HG03571 (cell line): ENCODE results near the gene CLK2.

Experiments used
- ATAC-seq: cut with Tn5 transposase; IDR thresholded peaks from one replicate; pipeline ENCODE4 v1.9.1; 2021; ENCODE audit not compliant: unreplicated experiment

Gene CLK2

DNA sequence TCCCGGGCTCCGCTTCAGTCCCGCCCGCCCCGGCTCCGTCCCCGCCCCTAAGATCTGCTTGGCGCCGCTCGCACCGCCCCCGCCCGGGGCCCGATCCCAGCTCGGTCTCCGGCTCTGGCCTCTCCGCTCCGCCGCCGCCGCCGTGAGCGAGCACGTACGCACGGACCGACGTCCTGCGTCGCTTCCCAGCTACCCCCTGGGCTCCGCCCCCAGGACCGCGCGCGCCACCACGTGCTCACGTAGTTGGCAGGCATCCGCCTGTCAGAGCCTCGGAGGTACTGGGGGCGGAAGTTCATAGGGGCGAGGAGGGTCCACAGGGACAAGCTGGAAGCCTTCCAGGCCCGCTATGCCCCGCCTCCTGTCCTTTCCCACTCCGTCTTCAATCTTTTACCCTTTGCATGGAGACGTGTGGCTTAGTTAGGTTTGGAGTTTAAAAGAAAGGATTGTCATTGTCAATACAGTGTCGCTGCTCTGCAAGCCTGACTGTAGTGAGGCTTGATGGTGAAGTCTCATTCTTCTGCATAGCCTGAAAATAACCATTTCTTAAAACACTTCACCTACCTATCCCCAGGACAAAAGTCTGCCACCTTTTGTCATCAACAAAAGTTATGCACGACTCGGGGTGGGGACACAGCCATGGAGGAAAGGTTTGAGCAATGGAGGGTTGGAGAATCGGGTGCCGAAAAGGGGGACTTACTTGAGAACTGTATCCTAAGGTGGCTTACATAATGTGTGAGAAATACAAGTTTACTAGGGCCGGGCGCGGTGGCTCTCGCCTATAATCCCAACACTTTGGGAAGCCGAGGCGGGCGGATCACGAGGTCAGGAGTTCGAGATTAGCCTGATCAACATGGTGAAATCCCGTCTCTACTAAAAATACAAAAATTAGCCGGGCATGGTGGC, at the start of gene CLK2:
TSS of gene CLK2 (minus strand) at position 162 of the 903 bp plus-strand sequence. CDS start 2,527 bp downstream, outside the sequence.
- peak; percentile 73 for ATAC-seq

DNA sequence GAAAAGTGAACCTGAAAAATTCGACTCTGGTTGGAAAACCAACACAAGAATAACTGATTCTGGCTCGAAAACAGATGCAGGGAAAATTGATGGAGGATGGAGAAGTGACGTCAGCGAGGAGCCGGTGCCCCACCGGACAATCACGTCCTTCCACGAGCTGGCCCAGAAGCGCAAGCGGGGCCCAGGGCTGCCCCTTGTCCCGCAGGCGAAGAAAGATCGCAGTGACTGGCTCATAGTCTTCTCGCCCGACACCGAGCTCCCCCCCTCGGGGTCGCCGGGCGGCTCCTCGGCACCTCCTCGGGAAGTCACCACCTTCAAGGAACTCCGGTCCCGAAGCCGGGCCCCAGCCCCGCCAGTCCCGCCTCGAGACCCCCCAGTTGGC, 49.3 kb upstream of the CLK2 start:
- no peak for ATAC-seq

DNA sequence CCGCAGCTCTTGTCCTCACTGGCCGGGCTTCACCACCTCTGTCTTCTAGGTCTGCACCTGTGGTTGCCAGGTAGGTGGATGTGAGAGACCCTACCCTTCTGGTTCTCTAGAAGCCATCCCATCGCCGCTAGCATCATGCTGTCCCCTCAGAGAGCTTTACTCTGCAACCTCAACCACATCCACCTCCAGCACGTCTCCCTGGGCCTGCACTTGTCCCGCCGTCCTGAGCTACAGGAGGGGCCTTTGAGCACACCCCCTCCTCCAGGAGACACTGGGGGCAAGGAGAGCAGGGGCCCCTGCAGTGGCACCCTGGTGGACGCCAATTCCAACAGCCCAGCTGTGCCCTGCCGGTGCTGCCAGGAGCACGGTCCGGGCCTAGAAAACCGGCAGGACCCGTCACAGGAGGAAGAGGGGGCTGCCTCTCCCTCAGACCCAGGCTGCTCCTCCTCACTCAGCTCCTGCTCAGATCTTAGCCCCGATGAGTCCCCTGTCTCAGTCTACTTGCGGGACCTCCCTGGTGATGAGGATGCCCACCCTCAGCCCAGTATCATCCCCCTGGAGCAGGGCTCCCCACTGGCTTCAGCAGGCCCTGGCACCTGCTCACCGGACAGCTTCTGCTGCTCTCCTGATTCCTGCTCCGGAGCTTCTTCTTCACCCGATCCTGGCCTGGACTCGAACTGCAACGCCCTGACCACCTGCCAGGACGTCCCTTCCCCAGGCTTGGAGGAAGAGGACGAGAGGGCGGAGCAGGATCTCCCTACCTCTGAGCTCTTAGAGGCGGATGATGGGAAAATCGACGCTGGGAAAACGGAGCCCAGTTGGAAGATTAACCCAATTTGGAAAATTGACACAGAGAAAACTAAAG, 48.6 kb upstream of the CLK2 start:
- no peak for ATAC-seq

DNA sequence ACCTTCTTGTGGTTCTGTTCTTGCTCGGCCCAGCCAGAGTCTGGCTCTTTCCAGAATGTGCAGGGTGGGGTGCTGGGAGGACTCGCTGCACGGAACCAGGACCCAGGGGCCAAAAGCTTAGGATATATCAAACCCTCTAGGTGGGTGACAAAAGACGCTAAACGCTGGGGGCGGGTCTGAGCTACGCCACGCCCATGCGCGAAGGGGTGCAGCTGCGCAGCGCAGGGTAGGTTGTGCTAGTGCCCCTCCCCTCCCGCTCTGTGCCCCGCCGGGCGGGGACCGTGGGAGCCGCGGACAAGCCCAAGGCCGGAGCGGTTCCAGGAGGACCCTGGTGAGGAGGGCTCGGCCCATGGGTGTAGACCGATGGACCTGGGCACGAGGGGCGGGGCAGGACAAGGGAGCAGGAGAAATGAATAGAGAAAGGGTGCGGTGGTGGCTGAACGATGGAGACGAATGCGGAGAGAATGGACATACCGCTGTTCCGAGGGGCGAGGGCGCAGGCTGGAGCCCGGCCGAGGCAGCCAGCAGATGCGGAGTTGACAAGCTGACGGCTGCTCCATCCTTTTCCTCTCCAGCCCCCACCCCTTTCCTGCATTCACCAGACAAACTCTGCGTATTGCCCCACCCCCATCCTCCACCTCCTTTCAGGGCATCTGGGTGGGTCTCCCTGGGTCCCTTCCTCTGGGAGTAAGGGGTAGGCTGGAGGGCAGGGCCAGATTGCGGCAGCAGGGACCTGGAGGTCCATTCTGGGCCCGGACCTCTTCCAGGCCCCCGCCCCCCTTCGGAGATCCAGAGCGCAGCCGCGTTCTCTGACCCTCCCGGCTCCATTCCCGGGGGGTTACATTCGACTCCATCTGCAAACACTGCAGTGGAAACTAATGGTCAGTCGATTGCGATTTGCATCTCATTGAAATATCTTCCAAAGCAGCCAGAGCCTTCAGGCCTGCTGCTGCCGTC, 47.6 kb upstream of the CLK2 start, which contains the start of gene RUSC1:
TSS of gene RUSC1 (plus strand) at position 234 of the 957 bp plus-strand sequence. CDS start 880 bp downstream, outside the sequence.
- no peak for ATAC-seq

DNA sequence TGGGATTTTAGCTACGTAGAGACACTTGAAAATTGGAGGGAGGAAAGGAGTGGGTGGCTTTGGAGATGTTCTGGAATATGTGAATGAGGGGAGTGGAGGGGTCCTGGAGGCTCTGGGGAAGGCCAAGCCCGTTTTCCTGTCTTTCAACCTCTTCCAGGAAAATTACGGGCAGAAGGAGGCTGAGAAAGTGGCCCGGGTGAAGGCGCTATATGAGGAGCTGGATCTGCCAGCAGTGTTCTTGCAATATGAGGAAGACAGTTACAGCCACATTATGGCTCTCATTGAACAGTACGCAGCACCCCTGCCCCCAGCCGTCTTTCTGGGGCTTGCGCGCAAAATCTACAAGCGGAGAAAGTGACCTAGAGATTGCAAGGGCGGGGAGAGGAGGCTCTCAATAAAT, 46.9 kb upstream of the CLK2 start:
- ATAC-seq: no peak

DNA sequence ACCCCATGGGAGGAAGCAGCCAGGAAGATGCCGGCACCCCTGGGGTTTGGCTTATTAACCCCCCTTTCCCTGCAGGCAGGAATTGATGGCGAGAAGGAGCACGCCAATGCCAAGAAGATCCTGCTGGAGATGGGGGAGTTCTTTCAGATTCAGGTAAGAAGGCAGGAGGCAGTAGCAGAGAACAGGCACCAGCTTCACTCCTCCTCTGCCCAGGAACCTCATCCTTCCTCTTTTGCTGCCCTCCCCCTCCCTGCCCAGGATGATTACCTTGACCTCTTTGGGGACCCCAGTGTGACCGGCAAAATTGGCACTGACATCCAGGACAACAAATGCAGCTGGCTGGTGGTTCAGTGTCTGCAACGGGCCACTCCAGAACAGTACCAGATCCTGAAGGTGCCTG, 46.2 kb upstream of the CLK2 start:
- ATAC-seq: no peak

DNA sequence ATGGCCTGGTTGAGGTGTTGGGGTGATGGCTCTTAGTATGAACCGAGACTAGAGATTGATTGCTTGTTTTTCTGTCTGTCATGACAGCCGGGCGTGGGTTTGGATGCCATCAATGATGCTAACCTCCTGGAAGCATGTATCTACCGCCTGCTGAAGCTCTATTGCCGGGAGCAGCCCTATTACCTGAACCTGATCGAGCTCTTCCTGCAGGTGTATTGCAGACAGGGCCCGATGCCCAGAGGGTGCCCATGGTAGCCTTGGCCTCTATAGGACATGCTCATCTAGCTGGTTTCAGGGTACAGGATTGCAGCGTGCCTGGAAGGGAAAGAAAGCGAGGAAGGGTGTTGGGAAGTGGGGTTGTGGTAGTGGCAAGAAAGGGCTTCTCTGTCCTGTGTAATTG, 44.8 kb upstream of the CLK2 start:
- no peak for ATAC-seq

DNA sequence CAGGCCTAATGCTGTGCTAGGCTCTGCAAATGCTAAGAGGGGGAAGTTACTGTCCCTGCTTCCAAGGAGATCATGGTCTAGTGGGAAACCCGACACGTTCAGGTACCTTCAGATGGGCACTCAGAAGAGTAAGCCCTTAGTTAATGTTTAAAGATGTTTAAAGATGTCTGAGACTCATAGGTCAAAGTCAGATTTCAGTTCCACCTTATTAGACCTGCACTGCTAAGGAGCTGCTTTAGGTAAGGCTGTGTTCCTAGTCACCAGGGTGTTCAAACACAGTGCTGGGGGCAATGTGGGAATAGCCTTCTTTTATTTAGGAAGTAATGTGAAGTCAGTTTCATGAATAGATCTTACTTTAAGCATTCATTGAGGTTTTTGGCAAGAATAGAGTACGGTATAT, 43.6 kb upstream of the CLK2 start:
- ATAC-seq: no peak

DNA sequence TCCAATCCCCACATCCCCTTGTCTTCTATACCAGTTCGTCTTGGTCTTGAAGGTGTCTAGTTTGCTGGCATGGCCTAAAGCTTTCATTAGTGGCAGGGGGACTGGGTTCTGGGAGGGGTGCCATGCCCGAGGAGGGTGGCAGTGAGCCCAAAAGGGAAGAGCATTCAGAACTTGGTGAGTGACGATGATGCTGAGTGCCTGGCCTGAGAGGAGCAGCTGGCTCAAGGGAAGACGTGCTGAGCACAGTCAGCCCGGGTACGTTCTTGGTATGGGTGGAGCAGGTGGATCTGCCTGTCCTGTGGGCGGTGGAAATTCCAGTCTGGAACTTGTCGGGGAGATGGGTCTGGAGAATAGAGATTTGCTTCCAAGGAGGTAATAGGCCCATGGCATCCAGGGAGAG, 40.0 kb upstream of the CLK2 start:
- ATAC-seq: no peak

DNA sequence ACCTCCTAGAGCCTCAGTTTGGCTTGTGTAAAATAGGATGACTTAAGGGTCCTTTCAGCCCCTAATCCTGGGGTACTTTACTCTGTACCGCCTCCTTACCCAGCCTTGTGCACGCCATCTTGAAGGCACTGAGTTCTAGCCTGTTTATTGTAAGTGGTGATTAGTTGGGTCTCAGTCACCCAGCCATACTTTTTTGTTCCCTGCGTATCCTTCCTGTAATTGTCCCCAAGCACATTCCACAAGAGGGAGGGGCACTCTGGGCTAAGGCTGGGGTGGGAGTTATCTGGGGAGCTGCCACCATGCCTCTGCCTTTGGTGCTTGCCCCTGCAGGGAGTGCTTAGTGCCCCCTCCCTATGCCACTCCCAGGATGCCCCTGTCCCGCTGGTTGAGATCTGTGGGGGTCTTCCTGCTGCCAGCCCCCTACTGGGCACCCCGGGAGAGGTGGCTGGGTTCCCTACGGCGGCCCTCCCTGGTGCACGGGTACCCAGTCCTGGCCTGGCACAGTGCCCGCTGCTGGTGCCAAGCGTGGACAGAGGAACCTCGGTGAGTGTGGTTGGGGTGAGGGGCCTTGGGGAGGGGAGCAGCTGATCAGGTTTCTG, 36.2 kb upstream of the CLK2 start:
- no peak for ATAC-seq

DNA sequence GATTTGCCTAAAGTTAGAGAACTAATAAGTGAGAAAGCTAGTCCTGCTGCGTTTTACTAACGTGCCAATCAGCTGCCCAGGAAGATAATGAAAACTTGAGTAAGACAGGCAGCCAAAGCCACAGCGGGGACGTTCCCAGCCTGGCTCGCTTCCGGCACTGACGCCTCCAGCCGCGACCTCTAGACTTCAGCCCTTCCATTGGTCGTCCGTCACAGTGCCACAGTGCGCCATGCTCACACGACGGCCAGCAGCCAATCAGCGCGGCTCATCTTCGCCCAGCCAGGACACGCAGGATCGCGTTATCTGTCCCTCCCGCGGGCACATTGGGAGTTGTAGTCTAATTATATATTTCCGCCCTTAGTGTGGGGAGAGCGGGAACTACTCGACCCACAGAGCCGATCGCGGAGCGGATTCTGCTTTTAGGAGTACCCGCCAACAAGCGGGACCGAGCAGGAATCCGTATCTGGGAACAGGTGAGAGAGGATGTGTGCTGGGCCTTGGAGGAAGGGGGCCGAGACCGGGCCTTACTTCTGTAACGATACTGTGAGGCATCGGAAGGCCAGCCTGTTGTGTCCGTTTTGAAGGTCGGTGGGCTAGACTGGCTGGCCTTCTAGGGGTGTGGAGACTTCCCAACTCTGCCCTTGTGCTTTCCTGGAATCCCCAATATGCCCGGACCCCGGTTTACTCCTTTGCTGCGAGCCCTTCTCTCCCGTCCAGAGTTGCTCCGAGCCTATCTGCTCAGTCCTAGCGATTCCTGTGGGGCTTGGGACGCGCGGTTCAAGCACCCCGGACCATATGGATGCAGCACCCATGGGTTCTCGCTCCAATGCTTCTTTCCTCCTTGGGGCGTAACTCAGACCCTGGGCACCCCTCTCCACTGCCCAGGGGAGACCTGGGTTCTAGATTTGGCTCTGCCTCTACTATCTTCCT, 35.5 kb upstream of the CLK2 start, which contains the start of gene FDPS:
TSS of gene FDPS (plus strand) at position 374 of the 930 bp plus-strand sequence. CDS start 924 bp downstream, outside the sequence.
- ATAC-seq: peak; percentile 85

DNA sequence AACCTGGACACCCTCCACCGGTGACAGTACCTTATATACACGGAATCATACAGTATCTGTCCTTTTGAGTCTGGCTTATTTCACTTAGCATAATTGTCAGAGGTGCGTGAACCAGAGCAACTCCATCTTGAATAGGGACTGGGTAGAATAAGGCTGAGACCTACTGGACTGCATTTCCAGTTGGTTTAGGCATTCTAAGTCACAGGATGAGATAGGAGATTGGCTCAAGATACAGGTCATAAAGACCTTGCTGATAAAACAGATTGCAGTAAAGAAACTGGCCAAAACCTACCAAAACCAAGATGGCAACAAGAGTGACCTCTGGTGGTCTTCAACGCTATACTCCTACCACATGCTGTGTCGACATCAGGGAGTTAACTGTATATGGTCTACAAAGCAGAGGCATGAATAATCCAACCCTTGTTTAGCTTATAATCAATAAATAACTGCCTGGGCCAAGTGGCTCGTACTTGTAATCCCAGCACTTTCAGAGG, 34.0 kb upstream of the CLK2 start:
- ATAC-seq: no peak

DNA sequence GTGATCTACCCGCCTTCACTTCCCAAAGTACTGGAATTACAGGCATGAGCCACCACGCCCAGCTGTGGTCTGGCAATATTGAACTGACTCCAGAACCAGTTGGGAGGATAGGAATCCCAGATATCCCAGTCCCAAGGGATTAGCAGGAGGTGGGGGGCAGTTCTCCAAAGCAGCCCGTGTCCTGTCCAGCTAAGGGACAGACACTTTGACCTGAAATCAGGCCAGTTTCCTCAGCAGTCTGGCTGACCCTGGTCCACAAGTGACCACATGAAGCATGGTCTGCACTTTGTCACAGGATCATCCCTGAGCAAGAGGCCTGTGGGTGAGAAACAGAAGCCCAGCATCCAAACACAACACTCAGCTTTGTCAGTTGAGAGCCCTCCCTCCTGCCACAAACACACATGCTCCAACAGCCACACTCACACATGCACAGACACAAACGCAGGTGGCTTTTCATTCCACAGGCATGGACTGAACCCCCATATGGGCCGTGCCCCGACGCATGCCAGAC, 32.6 kb upstream of the CLK2 start:
- ATAC-seq: no peak

DNA sequence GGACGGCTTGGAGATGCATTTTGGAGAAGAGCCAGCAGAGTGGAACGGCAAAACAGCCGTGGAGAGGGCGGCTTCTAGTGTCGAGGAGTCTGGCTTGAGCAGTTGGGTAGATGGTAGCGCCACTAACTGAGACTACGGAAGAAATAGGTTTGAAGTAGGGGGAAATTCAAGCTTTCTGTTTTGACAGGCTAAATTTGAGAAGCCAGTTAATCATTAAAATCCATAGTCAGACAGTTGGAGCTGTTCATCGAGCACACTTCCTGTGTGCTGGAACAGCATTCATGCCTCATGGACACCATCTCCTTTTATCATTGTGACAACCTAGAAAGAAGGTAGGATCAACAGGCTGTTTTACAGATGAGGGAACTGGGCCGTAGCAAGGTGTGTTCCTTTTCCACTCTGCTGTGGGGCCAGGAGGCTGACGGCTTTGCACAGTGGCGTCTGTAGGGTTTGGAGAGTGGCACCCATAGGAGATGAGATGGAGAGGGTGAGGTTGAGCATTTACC, 31.3 kb upstream of the CLK2 start:
- ATAC-seq: no peak

DNA sequence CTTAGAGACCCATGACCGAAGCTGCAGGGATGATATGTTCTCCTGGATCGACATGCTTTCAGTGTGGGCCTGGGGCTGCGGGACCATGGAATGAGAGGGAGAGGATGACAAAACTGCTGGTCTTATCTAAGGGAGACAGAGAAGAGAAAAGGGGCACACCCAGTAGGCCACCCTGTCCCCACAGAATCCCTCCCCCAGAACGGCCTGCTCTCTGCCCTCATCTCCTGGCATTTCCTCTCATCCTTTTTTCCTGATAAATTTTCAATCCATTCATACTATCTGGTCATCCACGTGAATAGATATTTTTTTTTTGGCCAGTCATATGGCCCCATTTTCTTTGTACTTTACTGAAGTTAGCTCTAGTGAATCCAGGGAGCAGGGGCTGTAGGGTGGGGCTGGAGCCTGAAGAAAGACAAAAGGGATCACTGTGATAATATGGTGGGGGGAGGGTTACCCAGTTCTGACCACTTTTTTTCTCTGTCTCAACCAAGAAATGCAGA, 28.1 kb upstream of the CLK2 start, which contains the start of gene PKLR:
TSS of gene PKLR (minus strand) at position 97 of the 500 bp plus-strand sequence. CDS start at position 54, 43 bp downstream.
- ATAC-seq: no peak

DNA sequence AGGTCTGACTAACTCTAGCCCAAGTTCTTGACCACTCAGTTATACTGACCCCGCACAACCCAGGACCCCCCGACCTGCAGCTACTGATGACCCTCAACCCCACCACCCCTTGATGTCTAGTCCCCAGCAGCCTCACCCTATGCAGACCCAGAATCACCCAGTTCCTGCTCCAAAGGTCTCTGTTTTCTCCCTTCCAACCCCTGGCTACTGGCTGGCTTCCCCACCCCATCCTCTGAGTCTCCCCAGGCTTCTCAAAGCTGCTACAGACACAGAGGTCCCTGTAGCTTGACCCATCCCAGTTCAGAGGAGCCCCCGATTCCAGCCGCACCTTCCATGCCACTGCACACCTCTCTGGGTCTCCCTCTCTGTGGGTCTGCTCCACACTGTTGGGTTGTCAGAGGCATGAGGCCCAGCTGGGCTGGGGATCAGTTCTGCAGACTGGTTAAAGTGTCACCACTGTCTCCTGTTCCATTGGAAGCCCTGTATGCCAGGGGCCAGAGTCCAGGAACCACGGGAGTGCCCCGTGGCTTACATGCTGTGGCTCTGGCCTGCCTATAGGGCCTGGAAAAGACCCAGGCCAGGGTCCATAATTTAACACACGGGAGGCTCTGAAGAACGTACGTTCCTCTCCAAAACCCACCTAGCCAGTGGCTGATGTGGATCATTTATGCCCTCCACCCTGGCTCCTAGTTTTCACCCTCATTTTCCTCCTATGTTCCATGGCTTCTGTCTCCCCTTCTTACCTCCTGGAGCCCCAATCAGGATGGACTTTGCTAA, 27.4 kb upstream of the CLK2 start:
- no peak for ATAC-seq

DNA sequence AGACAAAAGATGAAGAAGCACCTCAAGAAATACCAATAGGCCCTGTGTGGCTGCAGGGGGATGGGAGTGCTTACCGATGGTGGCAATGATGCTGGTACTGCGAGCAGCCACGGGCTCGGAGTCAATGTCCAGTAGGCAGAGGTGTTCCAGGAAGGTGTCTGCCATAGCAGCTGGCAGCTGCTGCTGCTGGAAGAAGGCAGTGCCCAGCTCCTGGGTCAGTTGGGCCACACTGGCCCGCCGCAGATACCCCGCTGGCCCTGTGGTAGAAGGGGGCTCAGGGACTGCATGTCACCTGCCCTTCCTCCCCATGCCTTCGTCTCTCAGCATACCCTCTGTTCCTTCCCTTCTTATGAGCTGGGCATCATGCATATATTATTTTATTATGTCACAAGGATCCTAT, 26.7 kb upstream of the CLK2 start:
- no peak for ATAC-seq
